ENCODE data around the gene ZC3H10. TPM values are rescaled to one million over a fixed set of nuclear protein-coding genes. Genes with fewer than 3 reads are reported as not detected.

The ZC3H10 gene
- total and polyA plus RNA-seq, 2 of the 13 experiments (the other 11 are each of a cell fraction or from before 2014, with no cell fraction given): 0.70 to 2.3 TPM

- ChIA-PET CTCF (ENCODE audit: low intra/inter-chr PET ratio, low total read pairs) (interaction anchor here (4.2 kb wide), 1 partner anchor 61 kb away, joined by 24 read pairs; the partner anchor contains the start of gene SMARCC2), POLR2A (interaction anchor here (0.9 to 3.8 kb wide), 24 partner anchors 10 to 508 kb away, joined by 3 to 58 read pairs (median 6); partner anchors contain the start of genes COQ10A, ERBB3, GLS2 and MYL6)
- no peak for DNase-seq (ENCODE audit: low spot score)
- peaks cover 55% of the 10 kb centered on the region for H3K4me1 ChIP-seq (ENCODE audit: insufficient read depth, low read length)
- peak overlapping the region; percentile 86 for H3K4me2 ChIP-seq (ENCODE audit: low read depth, low read length)
- peak; percentile 33 for ATAC-seq
- H3K27me3 ChIP-seq (ENCODE audit: control insufficient read depth in 1 of 2, insufficient read depth in 2 of 2, low read length in 2 of 2): no peaks in the 10 kb centered on the region
- no peaks in the 10 kb centered on the region for H3K9me3 ChIP-seq (ENCODE audit: low read length)
- peak overlapping the region; percentile 72 to 89 (median 83) for H3K4me3 ChIP-seq (replicated peaks in 1 of 3; ENCODE audit: insufficient read depth in 1 of 3, low read depth in 2 of 3, low read length in 3 of 3)
- FAIRE-seq: no peak
- H3K36me3 ChIP-seq (replicated peaks in 1 of 2; ENCODE audit: control insufficient read depth in 1 of 2, insufficient read depth in 2 of 2, low read length in 2 of 2): peaks cover 13 to 32% of the 10 kb centered on the region in 2 experiments
- H4K20me1 ChIP-seq (ENCODE audit: insufficient read depth, low read length): no peaks in the 10 kb centered on the region
- no TSS peak for BruUV-seq (replicated peaks)
- in situ Hi-C loops (cut with HindIII; ENCODE audit: extremely low pct_ligation_motif_present, low pct_unique_long_range_greater_than_20kb): loop anchor here (5.0 kb wide), 1 partner anchor 59 kb away; the partner anchor contains the start of gene SMARCC2
- peak overlapping the region; percentile 57 for H3K27ac ChIP-seq (ENCODE audit: extremely low read length, insufficient read depth, low read length)
- peaks cover 17% of the 10 kb centered on the region for H3K79me2 ChIP-seq (ENCODE audit: insufficient read depth, low read length)
- 0% methylated on average over 16 of the region's 20 CpGs for WGBS (ENCODE audit: low lambda C conversion rate)
- no peak overlapping the region for H2AFZ ChIP-seq (ENCODE audit: low read length)
- peak overlapping the region; percentile 80 for H3K9ac ChIP-seq (ENCODE audit: insufficient read depth, low read depth, low read length)
- intact Hi-C loops (cut with micrococcal nuclease; ENCODE audit: unreplicated experiment): no loop called here
- TF ChIP-seq SMAD1 (CRISPR knock-in tag; IDR thresholded peaks at IDR 0.05; ENCODE audit: borderline replicate concordance, low read depth) (peak; percentile 8; the same call in 1 of the 2 replicates), PHF20 (CRISPR knock-in tag; IDR thresholded peaks at IDR 0.05) (0 out of 2 replicates have a peak, but pooled peaks have one; percentile 24), ZNF777 (CRISPR knock-in tag; IDR thresholded peaks at IDR 0.05) (0 out of 2 replicates have a peak, but pooled peaks have one; percentile 15), ZNF558 (CRISPR knock-in tag; IDR thresholded peaks at IDR 0.05; ENCODE audit: borderline replicate concordance) (0 out of 2 replicates have a peak, but pooled peaks have one; percentile 40), ZNF296 (CRISPR knock-in tag; conservative IDR thresholded peaks at IDR 0.05) (peak; percentile 71; the same call in 1 of the 2 replicates), ZNF713 (CRISPR knock-in tag; IDR thresholded peaks at IDR 0.05) (0 out of 2 replicates have a peak, but pooled peaks have one; percentile 57), RELA (CRISPR knock-in tag; IDR thresholded peaks at IDR 0.05) (0 out of 2 replicates have a peak, but pooled peaks have one; percentile 4), ZFP41 (CRISPR knock-in tag; IDR thresholded peaks at IDR 0.05; ENCODE audit: borderline replicate concordance) (peak; percentile 31; the same call in 1 of the 2 replicates), ZNF709 (CRISPR knock-in tag; IDR thresholded peaks at IDR 0.05) (no peak), CBFB (CRISPR knock-in tag; IDR thresholded peaks at IDR 0.05) (no peak)
- TF ChIP-seq, protein P1, sequence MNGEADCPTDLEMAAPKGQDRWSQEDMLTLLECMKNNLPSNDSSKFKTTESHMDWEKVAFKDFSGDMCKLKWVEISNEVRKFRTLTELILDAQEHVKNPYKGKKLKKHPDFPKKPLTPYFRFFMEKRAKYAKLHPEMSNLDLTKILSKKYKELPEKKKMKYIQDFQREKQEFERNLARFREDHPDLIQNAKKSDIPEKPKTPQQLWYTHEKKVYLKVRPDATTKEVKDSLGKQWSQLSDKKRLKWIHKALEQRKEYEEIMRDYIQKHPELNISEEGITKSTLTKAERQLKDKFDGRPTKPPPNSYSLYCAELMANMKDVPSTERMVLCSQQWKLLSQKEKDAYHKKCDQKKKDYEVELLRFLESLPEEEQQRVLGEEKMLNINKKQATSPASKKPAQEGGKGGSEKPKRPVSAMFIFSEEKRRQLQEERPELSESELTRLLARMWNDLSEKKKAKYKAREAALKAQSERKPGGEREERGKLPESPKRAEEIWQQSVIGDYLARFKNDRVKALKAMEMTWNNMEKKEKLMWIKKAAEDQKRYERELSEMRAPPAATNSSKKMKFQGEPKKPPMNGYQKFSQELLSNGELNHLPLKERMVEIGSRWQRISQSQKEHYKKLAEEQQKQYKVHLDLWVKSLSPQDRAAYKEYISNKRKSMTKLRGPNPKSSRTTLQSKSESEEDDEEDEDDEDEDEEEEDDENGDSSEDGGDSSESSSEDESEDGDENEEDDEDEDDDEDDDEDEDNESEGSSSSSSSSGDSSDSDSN (CRISPR knock-in tag; IDR thresholded peaks at IDR 0.05): peak; percentile 57
- TF ChIP-seq, protein P2, sequence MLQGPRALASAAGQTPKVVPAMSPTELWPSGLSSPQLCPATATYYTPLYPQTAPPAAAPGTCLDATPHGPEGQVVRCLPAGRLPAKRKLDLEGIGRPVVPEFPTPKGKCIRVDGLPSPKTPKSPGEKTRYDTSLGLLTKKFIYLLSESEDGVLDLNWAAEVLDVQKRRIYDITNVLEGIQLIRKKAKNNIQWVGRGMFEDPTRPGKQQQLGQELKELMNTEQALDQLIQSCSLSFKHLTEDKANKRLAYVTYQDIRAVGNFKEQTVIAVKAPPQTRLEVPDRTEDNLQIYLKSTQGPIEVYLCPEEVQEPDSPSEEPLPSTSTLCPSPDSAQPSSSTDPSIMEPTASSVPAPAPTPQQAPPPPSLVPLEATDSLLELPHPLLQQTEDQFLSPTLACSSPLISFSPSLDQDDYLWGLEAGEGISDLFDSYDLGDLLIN (CRISPR knock-in tag; IDR thresholded peaks at IDR 0.05; ENCODE audit: borderline replicate concordance): 0 out of 2 replicates have a peak, but pooled peaks have one; percentile 41
- TF ChIP-seq, protein P3, sequence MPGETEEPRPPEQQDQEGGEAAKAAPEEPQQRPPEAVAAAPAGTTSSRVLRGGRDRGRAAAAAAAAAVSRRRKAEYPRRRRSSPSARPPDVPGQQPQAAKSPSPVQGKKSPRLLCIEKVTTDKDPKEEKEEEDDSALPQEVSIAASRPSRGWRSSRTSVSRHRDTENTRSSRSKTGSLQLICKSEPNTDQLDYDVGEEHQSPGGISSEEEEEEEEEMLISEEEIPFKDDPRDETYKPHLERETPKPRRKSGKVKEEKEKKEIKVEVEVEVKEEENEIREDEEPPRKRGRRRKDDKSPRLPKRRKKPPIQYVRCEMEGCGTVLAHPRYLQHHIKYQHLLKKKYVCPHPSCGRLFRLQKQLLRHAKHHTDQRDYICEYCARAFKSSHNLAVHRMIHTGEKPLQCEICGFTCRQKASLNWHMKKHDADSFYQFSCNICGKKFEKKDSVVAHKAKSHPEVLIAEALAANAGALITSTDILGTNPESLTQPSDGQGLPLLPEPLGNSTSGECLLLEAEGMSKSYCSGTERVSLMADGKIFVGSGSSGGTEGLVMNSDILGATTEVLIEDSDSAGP (CRISPR knock-in tag; IDR thresholded peaks at IDR 0.05; ENCODE audit: borderline replicate concordance): 0 out of 2 replicates have a peak, but pooled peaks have one; percentile 1
- TF ChIP-seq, protein P4, sequence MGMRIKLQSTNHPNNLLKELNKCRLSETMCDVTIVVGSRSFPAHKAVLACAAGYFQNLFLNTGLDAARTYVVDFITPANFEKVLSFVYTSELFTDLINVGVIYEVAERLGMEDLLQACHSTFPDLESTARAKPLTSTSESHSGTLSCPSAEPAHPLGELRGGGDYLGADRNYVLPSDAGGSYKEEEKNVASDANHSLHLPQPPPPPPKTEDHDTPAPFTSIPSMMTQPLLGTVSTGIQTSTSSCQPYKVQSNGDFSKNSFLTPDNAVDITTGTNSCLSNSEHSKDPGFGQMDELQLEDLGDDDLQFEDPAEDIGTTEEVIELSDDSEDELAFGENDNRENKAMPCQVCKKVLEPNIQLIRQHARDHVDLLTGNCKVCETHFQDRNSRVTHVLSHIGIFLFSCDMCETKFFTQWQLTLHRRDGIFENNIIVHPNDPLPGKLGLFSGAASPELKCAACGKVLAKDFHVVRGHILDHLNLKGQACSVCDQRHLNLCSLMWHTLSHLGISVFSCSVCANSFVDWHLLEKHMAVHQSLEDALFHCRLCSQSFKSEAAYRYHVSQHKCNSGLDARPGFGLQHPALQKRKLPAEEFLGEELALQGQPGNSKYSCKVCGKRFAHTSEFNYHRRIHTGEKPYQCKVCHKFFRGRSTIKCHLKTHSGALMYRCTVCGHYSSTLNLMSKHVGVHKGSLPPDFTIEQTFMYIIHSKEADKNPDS (CRISPR knock-in tag; IDR thresholded peaks at IDR 0.05): 0 out of 2 replicates have a peak, but pooled peaks have one; percentile 44
Measured at GRCh38 chr12:56128670-56129205, 10.7 kb downstream of the ZC3H10 start.

Data from HepG2 (cell line).